ENCODE measurements around the gene RGS3. TPM values are rescaled to one million over a fixed set of nuclear protein-coding genes. Genes with fewer than 3 reads are reported as not detected.

RGS3 gene
- total RNA-seq, 1 experiment from 2014 or later = 71.1 TPM

GRCh38 chr9:113526231-113526746 is 62.8 kb downstream of the RGS3 start:
- BruUV-seq (replicated peaks) = no TSS peak
- H3K9me3 ChIP-seq = no peaks in the 10 kb centered on the region
- CTCF ChIA-PET = no interaction called here
- POLR2A ChIA-PET = no interaction called here
- H3K4me3 ChIP-seq (ENCODE audit: low read depth, low read length) = no peak overlapping the region
- H3K4me3 Mint-ChIP-seq (ENCODE audit: unreplicated experiment) = no peak overlapping the region
- peak overlapping the region; percentile 66 for H3K27ac Mint-ChIP-seq (ENCODE audit: unreplicated experiment)
- H3K4me1 ChIP-seq = peaks cover 36% of the 10 kb centered on the region
- no peaks in the 10 kb centered on the region for H3K27me3 ChIP-seq (replicated peaks; ENCODE audit: control insufficient read depth, insufficient read depth, low read length)
- intact Hi-C loops (cut with micrococcal nuclease; ENCODE audit: unreplicated experiment) = loop anchor here (10.0 kb wide), 1 partner anchor 129 kb away; no protein-coding TSS in a partner anchor
- H3K4me1 Mint-ChIP-seq (ENCODE audit: low read depth, unreplicated experiment) = peaks cover 22% of the 10 kb centered on the region
- no peaks in the 10 kb centered on the region for H3K9me3 Mint-ChIP-seq (ENCODE audit: unreplicated experiment)
- DNase-seq = no peak
- peaks cover 3% of the 10 kb centered on the region for H3K36me3 ChIP-seq (ENCODE audit: control insufficient read depth, insufficient read depth, low read length)
- H3K27me3 Mint-ChIP-seq (ENCODE audit: insufficient read depth, unreplicated experiment) = no peaks in the 10 kb centered on the region
- H3K36me3 Mint-ChIP-seq (ENCODE audit: insufficient read depth, unreplicated experiment) = peaks cover 81% of the 10 kb centered on the region
- TF ChIP-seq CTCF (IDR thresholded peaks at IDR 0.05; ENCODE audit: insufficient read depth in 1 of 2, low read depth in 1 of 2, low read length in 1 of 2, severe bottlenecking in 1 of 2, unreplicated experiment in 1 of 2) = no peak

- H3K4me1 Mint-ChIP-seq (ENCODE audit: low read depth, unreplicated experiment) = peaks cover 22% of the 10 kb centered on the region
- Histone ChIP-seq H3K4me1 (peaks cover 31% of the 10 kb centered on the region), H3K4me3 (ENCODE audit: low read depth, low read length) (no peak overlapping the region), H3K27me3 (replicated peaks; ENCODE audit: control insufficient read depth, insufficient read depth, low read length) (no peaks in the 10 kb centered on the region), H3K9me3 (no peaks in the 10 kb centered on the region), H3K36me3 (ENCODE audit: control insufficient read depth, insufficient read depth, low read length) (peaks cover 3% of the 10 kb centered on the region)
- TF ChIP-seq CTCF (IDR thresholded peaks at IDR 0.05; ENCODE audit: insufficient read depth in 1 of 2, low read depth in 1 of 2, low read length in 1 of 2, severe bottlenecking in 1 of 2, unreplicated experiment in 1 of 2) = no peak
- no peak overlapping the region for H3K4me3 Mint-ChIP-seq (ENCODE audit: unreplicated experiment)
- no peaks in the 10 kb centered on the region for H3K27me3 Mint-ChIP-seq (ENCODE audit: insufficient read depth, unreplicated experiment)
- H3K36me3 Mint-ChIP-seq (ENCODE audit: insufficient read depth, unreplicated experiment) = peaks cover 82% of the 10 kb centered on the region
- DNase-seq = no peak
- CTCF ChIA-PET = no interaction called here
- BruUV-seq (replicated peaks) = no TSS peak
- no peaks in the 10 kb centered on the region for H3K9me3 Mint-ChIP-seq (ENCODE audit: unreplicated experiment)
- POLR2A ChIA-PET = no interaction called here
- intact Hi-C loops (cut with micrococcal nuclease; ENCODE audit: unreplicated experiment) = loop anchor here (10.0 kb wide), 1 partner anchor 128 kb away; no protein-coding TSS in a partner anchor
- peak overlapping the region; percentile 66 for H3K27ac Mint-ChIP-seq (ENCODE audit: unreplicated experiment)
Measured at GRCh38 chr9:113526841-113527240, 63.3 kb downstream of the RGS3 start.

- ChIA-PET POLR2A (no interaction called here), CTCF (no interaction called here)
- no peaks in the 10 kb centered on the region for H3K27me3 Mint-ChIP-seq (ENCODE audit: insufficient read depth, unreplicated experiment)
- peaks cover 22% of the 10 kb centered on the region for H3K4me1 Mint-ChIP-seq (ENCODE audit: low read depth, unreplicated experiment)
- no peak overlapping the region for H3K4me3 Mint-ChIP-seq (ENCODE audit: unreplicated experiment)
- no peak overlapping the region for H3K4me3 ChIP-seq (ENCODE audit: low read depth, low read length)
- peaks cover 3% of the 10 kb centered on the region for H3K36me3 ChIP-seq (ENCODE audit: control insufficient read depth, insufficient read depth, low read length)
- no peaks in the 10 kb centered on the region for H3K9me3 Mint-ChIP-seq (ENCODE audit: unreplicated experiment)
- H3K27ac Mint-ChIP-seq (ENCODE audit: unreplicated experiment) = peak overlapping the region; percentile 55
- no peak for TF ChIP-seq CTCF (IDR thresholded peaks at IDR 0.05; ENCODE audit: insufficient read depth in 1 of 2, low read depth in 1 of 2, low read length in 1 of 2, severe bottlenecking in 1 of 2, unreplicated experiment in 1 of 2)
- no TSS peak for BruUV-seq (replicated peaks)
- H3K9me3 ChIP-seq = no peaks in the 10 kb centered on the region
- intact Hi-C loops (cut with micrococcal nuclease; ENCODE audit: unreplicated experiment) = loop anchor here (10.0 kb wide), 1 partner anchor 127 kb away; no protein-coding TSS in a partner anchor
- peaks cover 25% of the 10 kb centered on the region for H3K4me1 ChIP-seq
- H3K27me3 ChIP-seq (replicated peaks; ENCODE audit: control insufficient read depth, insufficient read depth, low read length) = no peaks in the 10 kb centered on the region
- no peak for DNase-seq
- peaks cover 82% of the 10 kb centered on the region for H3K36me3 Mint-ChIP-seq (ENCODE audit: insufficient read depth, unreplicated experiment)
Measured at GRCh38 chr9:113528088-113528487, 64.6 kb downstream of the RGS3 start.
